DND-41 (cell line): ENCODE results near the gene IBA57.

ENCODE experiments used
- EZH2 ChIP-seq: IDR thresholded peaks from 3 replicates; pipeline ENCODE4 v1.6.1; 2012; ENCODE audit warnings: borderline replicate concordance, low read depth, mild to moderate bottlenecking, moderate library complexity, low read length, inconsistent platforms; ENCODE audit not compliant: severe bottlenecking
- TF ChIP-seq, protein P1 (sequence below): IDR thresholded peaks from 2 replicates; pipeline ENCODE4 v1.5.1; 2012; ENCODE audit warnings: borderline replicate concordance, low read length, moderate library complexity, mild to moderate bottlenecking; ENCODE audit not compliant: poor library complexity, severe bottlenecking; ENCODE audit errors: extremely low read depth

DNA sequence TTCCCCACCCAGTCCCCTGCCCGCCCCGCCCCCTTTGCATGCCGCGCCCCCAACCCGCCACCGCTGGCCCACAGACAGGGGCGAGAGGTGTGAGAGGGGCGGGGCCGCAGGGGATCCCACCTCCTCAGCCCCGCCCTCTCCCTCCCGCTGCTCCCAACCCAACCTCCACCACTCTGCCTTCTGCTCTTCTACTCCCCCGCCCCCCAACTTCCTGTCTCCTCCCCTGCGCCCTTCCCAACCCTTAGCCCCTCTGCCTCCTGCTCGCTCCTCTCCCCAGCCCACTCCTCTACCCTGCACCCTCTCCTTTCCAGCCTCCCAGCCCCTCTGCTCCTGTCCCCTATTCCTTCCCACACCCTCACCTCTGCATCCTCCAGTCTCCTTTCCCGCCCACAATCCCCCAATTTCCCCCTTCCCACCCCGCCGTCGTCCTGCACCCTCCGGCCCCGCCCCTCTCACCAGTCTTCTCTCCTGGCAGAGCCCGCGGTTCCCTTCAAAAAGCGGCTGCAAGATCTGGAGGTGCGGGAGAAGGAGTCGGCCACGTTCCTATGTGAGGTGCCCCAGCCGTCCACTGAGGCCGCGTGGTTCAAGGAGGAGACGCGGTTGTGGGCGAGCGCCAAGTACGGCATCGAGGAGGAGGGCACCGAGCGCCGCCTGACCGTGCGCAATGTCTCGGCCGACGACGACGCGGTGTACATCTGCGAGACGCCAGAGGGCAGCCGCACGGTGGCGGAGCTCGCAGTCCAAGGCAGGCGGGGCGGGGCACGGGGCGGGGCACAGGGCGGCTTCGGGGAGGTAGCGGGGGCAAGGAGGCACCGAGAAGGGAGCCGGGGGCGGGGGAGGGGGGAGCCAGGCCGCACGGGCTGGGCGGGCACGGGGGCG is 47.6 kb downstream of the IBA57 start:
- TF ChIP-seq, protein P1, sequence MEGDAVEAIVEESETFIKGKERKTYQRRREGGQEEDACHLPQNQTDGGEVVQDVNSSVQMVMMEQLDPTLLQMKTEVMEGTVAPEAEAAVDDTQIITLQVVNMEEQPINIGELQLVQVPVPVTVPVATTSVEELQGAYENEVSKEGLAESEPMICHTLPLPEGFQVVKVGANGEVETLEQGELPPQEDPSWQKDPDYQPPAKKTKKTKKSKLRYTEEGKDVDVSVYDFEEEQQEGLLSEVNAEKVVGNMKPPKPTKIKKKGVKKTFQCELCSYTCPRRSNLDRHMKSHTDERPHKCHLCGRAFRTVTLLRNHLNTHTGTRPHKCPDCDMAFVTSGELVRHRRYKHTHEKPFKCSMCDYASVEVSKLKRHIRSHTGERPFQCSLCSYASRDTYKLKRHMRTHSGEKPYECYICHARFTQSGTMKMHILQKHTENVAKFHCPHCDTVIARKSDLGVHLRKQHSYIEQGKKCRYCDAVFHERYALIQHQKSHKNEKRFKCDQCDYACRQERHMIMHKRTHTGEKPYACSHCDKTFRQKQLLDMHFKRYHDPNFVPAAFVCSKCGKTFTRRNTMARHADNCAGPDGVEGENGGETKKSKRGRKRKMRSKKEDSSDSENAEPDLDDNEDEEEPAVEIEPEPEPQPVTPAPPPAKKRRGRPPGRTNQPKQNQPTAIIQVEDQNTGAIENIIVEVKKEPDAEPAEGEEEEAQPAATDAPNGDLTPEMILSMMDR = peak; percentile 80
- TF ChIP-seq EZH2 = no peak
